Measurements from ENCODE around the gene WNT9A.

The WNT9A gene

DNA sequence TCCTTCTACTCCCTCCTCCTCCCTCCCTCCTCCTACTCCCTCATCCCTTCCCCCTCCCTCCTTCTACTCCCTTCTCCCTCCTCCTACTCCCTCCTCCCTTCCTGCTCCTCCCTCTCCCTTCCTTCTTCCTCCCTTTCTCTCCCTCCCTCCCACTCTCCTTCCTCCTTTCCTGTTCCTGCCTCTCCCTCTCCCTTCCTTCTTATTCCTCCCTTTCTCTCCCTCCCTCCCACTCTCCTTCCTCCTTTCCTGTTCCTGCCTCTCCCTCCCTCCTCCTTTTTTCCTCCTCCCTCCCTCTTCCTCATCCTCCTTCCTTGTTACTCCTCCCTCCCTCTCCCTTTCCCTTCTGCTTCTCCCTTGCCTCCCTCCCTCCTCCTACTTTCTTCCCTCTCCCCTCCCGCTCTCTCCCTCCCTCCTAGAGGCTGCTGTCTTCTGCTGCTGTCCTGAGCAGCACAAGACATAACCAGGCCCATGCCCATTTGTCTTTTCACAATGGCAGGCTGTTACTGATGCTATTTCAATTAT lies 41.1 kb downstream of the WNT9A start:
- Histone ChIP-seq H3K27me3 (ENCODE audit: control insufficient read depth, insufficient read depth, low read length) (no peaks in the 10 kb centered on the region), H3K4me1 (ENCODE audit: control insufficient read depth, insufficient read depth, low read length) (no peaks in the 10 kb centered on the region), H3K9ac (ENCODE audit: low read length) (no peak overlapping the region), H3K27ac (ENCODE audit: low read depth, low read length) (no peak overlapping the region), H3K4me3 (ENCODE audit: low read length) (no peak overlapping the region), H3K36me3 (ENCODE audit: control insufficient read depth, insufficient read depth, low read length) (no peaks in the 10 kb centered on the region)

- no peaks in the 10 kb centered on the region for H3K27me3 ChIP-seq (ENCODE audit: control insufficient read depth, insufficient read depth, low read length)
These were observed 41.9 kb downstream of the WNT9A start for GRCh38 chr1:227905573-227906487.

DNA sequence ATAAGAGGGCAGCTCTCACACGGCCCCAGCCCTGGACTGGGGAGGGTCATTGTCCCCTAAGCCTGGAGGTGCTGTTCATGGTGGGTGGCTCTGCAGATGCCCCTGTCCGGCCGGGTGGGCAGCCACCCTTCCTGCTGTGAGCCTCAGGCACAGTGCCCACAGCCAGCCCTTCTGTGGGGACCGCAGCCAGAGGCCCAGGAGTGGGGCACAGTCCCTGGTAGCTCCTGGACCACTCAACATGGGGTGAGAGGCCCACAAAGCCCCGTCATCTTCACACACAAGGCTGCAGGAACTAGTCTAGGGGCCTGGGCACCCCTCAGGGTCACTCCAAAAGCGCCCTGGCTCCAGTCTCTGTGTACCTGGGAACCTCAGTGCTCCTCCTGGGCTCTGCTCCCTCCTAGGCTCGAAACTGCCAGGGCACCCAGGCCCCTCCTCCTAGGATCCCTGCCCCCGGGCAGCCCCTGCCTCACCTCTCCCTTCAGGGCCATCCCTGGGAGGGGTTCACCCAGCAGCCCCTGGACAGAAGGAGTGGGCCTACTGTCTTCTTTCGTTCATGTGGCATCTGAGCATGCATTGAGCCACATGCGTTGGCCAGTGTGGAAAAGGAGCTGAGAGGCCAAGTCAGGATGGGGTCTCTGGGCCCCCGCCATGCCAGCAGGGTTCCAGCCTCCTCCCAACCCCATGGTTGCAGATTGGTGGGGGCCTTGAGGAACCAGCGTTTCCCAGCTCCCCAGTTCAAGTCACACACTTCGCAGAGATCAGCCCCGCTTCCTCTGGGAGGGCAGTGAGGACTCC lies 43.0 kb downstream of the WNT9A start:
- H3K9ac ChIP-seq (ENCODE audit: low read length): no peak overlapping the region
- H3K36me3 ChIP-seq (ENCODE audit: control insufficient read depth, insufficient read depth, low read length): no peaks in the 10 kb centered on the region
- no peak overlapping the region for H3K4me3 ChIP-seq (ENCODE audit: low read length)
- H3K27me3 ChIP-seq (ENCODE audit: control insufficient read depth, insufficient read depth, low read length): no peaks in the 10 kb centered on the region
- H3K4me1 ChIP-seq (ENCODE audit: control insufficient read depth, insufficient read depth, low read length): no peaks in the 10 kb centered on the region
- no peak overlapping the region for H3K27ac ChIP-seq (ENCODE audit: low read depth, low read length)

More at GRCh38 chr1:227905573-227906487, 41.9 kb downstream of the WNT9A start:
- no peak overlapping the region for H3K27ac ChIP-seq (ENCODE audit: low read depth, low read length)
- no peaks in the 10 kb centered on the region for H3K36me3 ChIP-seq (ENCODE audit: control insufficient read depth, insufficient read depth, low read length)
- no peak overlapping the region for H3K9ac ChIP-seq (ENCODE audit: low read length)
- H3K4me1 ChIP-seq (ENCODE audit: control insufficient read depth, insufficient read depth, low read length): no peaks in the 10 kb centered on the region
- H3K4me3 ChIP-seq (ENCODE audit: low read length): no peak overlapping the region

GRCh38 chr1:227903614-227904501 lies 43.9 kb downstream of the WNT9A start:
- H3K4me1 ChIP-seq (ENCODE audit: control insufficient read depth, insufficient read depth, low read length): no peaks in the 10 kb centered on the region
- H3K27me3 ChIP-seq (ENCODE audit: control insufficient read depth, insufficient read depth, low read length): no peaks in the 10 kb centered on the region
- H3K9ac ChIP-seq (ENCODE audit: low read length): no peak overlapping the region

GRCh38 chr1:227903061-227903521 lies 44.6 kb downstream of the WNT9A start:
- H3K27ac ChIP-seq (ENCODE audit: low read depth, low read length): no peak overlapping the region
- H3K9ac ChIP-seq (ENCODE audit: low read length): no peak overlapping the region
- no peak overlapping the region for H3K4me3 ChIP-seq (ENCODE audit: low read length)
- no peaks in the 10 kb centered on the region for H3K27me3 ChIP-seq (ENCODE audit: control insufficient read depth, insufficient read depth, low read length)
- no peaks in the 10 kb centered on the region for H3K36me3 ChIP-seq (ENCODE audit: control insufficient read depth, insufficient read depth, low read length)
- H3K4me1 ChIP-seq (ENCODE audit: control insufficient read depth, insufficient read depth, low read length): no peaks in the 10 kb centered on the region

More at GRCh38 chr1:227903614-227904501, 43.9 kb downstream of the WNT9A start:
- H3K36me3 ChIP-seq (ENCODE audit: control insufficient read depth, insufficient read depth, low read length): no peaks in the 10 kb centered on the region
- H3K27ac ChIP-seq (ENCODE audit: low read depth, low read length): no peak overlapping the region
- no peak overlapping the region for H3K4me3 ChIP-seq (ENCODE audit: low read length)

DNA sequence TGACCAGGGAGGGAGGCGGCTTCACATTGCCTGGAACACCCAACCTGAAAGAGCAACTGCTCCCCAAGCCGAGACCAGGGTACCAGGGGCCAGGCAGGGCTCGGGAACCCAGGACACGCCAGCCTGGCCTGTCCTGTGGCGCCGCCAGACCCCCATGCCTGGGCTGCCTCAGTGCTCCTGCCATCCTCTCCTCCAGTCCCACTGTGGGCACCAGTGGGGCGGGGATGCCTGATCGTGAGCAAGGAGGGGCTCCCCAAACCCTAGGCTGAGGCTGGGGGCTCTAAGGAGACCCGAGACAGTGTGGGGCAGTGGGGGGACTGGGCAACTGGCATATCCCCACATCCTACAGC lies 45.1 kb downstream of the WNT9A start:
- Histone ChIP-seq H3K27ac (ENCODE audit: low read depth, low read length) (no peak overlapping the region), H3K36me3 (ENCODE audit: control insufficient read depth, insufficient read depth, low read length) (no peaks in the 10 kb centered on the region), H3K4me1 (ENCODE audit: control insufficient read depth, insufficient read depth, low read length) (no peaks in the 10 kb centered on the region), H3K9ac (ENCODE audit: low read length) (no peak overlapping the region), H3K27me3 (ENCODE audit: control insufficient read depth, insufficient read depth, low read length) (no peaks in the 10 kb centered on the region), H3K4me3 (ENCODE audit: low read length) (no peak overlapping the region)

GRCh38 chr1:227901906-227902640 lies 45.7 kb downstream of the WNT9A start:
- no peaks in the 10 kb centered on the region for H3K36me3 ChIP-seq (ENCODE audit: control insufficient read depth, insufficient read depth, low read length)
- no peaks in the 10 kb centered on the region for H3K27me3 ChIP-seq (ENCODE audit: control insufficient read depth, insufficient read depth, low read length)
- H3K4me3 ChIP-seq (ENCODE audit: low read length): no peak overlapping the region
- no peak overlapping the region for H3K27ac ChIP-seq (ENCODE audit: low read depth, low read length)
- H3K4me1 ChIP-seq (ENCODE audit: control insufficient read depth, insufficient read depth, low read length): no peaks in the 10 kb centered on the region
- no peak overlapping the region for H3K9ac ChIP-seq (ENCODE audit: low read length)

DNA sequence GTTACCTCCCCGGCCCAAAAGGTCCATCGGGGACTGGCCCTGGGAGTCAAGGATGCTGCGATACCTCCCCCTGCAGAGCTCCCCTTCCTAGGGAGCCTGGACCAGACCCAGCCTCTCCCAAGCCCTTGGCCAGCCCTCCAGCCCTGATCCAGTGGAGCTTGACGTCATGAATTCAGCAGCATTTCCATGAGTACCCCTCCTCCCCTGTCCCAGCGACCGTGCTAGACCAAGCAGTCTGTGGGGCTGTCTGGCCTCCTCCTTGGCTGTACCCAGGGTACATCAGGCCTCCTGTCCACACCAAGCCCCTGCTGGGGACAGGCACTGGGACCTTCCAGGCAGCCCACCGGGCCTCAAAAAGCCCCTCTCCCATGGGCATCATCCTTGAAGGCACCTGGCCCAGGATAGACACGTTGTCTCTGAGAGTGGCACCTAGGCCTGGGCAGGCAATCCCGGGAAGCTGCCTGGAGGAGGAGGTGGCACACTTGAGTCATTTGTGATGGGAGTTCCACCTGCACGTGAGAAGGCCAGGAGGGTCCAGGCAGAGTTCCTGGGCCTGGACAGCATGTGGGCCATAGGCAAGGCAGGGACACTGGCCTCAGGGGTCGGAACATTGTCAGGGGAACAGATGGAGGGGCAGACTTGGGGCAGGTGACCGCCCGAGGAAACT lies 46.4 kb downstream of the WNT9A start:
- Histone ChIP-seq H3K9ac (ENCODE audit: low read length) (no peak overlapping the region), H3K27ac (ENCODE audit: low read depth, low read length) (no peak overlapping the region), H3K27me3 (ENCODE audit: control insufficient read depth, insufficient read depth, low read length) (no peaks in the 10 kb centered on the region), H3K4me3 (ENCODE audit: low read length) (no peak overlapping the region), H3K36me3 (ENCODE audit: control insufficient read depth, insufficient read depth, low read length) (no peaks in the 10 kb centered on the region), H3K4me1 (ENCODE audit: control insufficient read depth, insufficient read depth, low read length) (no peaks in the 10 kb centered on the region)

- no peak overlapping the region for H3K4me3 ChIP-seq (ENCODE audit: low read length)
- no peaks in the 10 kb centered on the region for H3K36me3 ChIP-seq (ENCODE audit: control insufficient read depth, insufficient read depth, low read length)
- no peaks in the 10 kb centered on the region for H3K27me3 ChIP-seq (ENCODE audit: control insufficient read depth, insufficient read depth, low read length)
- H3K27ac ChIP-seq (ENCODE audit: low read depth, low read length): no peak overlapping the region
- no peaks in the 10 kb centered on the region for H3K4me1 ChIP-seq (ENCODE audit: control insufficient read depth, insufficient read depth, low read length)
- no peak overlapping the region for H3K9ac ChIP-seq (ENCODE audit: low read length)
These were observed 47.1 kb downstream of the WNT9A start for GRCh38 chr1:227900571-227901051.

DNA sequence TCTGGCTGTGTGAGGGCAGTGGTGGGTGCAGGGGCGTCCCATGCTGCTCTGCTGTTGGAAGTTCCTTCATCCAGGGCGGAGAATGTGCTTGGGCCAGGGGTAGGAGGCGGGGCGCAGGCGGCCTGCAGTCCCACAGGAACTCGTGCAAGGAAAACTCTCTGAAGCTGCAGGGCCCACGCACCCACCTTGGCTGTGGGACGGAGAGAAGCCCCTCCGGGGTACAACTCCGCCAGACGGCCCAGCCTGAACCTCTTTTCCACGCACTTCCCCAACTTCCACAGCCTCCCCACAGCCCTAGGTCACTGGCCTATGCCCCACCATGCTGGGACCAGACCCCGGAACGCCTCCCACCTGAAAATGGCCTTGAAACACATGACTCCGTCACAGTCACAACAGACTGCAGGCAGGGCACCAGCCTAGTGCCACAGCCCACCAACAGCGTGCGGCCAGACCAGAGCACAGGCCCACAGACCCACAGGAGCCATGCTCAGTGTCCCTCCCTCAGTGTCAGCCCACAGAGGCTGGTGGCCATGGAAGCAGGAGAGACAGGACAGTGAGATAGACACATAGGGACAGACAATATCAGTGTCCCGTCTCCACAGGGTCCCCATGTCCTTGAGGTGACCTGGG lies 47.8 kb downstream of the WNT9A start:
- no peak overlapping the region for H3K27ac ChIP-seq (ENCODE audit: low read depth, low read length)
- H3K36me3 ChIP-seq (ENCODE audit: control insufficient read depth, insufficient read depth, low read length): no peaks in the 10 kb centered on the region
- H3K4me1 ChIP-seq (ENCODE audit: control insufficient read depth, insufficient read depth, low read length): no peaks in the 10 kb centered on the region
- no peak overlapping the region for H3K9ac ChIP-seq (ENCODE audit: low read length)
- H3K4me3 ChIP-seq (ENCODE audit: low read length): no peak overlapping the region
- H3K27me3 ChIP-seq (ENCODE audit: control insufficient read depth, insufficient read depth, low read length): no peaks in the 10 kb centered on the region

All from rectal smooth muscle tissue (tissue), 1 donor.